NCI-H146 (cell line): ENCODE results near the gene TNFSF15.

Experiments
- DNase-seq: peaks from one replicate; lab custom pipeline; 2025; lab: John Stamatoyannopoulos, UW

TNFSF15 gene

DNA sequence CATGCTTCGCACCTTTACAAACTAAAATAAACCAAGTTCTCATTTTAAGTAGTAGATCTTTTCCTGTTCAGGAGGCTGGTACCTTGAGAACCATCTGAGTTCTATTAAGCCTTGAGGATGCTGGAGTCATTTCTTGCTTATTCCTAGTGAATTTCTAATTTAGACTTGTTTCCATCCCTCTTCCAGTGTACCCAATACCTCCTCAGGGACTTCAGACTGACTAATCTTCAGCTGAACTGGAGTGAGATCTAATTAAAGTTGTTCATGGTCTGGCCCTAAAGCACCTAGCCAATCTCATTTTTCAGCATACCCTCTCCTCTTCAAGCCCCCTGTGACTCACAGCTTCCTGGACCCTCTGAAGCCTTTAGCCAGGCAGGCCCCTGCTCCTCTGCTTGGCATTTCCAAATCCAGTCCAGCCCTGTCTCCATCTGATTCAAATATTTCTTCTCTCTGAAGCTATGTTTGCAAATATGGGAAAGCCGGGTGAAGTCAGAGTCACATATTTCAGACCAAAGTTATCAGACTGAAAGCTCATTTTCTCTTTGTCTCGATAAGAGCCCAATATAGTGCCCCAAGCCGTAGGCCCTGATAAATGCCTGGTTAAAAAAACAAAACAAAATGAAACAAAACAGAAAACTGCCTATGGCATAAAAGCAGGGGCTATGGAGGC lies 19.4 kb upstream of the TNFSF15 start:
- DNase-seq, result no peak

- DNase-seq, result no peak
Observed at GRCh38 chr9:114824110-114824509, 18.3 kb upstream of the TNFSF15 start.

DNA sequence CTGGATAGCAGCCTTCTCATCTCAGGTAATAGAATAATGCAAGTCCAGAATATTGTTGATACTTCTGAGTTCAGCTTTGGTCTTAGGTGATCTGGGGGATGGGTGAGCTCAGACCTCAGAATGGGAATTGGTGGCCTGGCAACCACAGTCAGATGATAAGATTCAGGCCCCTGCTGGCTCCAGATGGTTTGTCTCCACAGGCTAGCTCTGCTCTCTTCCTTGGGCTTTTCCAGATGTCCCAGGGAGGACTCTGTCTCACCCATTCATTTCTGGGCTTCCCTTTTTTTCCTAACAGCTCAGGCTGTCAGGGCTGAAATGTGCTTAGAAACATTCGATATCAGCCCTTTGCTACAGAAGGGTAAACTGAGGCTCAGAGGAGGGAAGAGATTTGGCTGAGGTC lies 17.6 kb upstream of the TNFSF15 start:
- no peak for DNase-seq

DNA sequence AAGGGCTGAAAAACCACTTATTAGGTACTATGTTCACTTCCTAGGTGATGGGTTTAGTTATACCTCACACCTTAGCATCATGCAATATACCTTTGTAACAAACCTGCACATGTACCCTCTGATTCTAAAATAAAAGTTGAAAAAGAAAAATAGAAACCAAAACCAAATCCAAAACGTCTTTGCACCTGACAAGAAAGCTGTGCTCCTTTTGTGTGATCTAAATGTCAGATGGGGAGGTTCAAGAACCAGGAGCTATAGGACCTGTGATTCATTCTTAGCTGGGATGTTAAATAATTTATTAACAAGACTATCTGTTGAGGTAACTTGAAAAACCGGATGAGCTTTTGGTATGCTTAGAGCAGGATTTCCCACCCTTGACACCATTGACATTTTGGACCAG lies 16.9 kb upstream of the TNFSF15 start:
- DNase-seq, result no peak

DNA sequence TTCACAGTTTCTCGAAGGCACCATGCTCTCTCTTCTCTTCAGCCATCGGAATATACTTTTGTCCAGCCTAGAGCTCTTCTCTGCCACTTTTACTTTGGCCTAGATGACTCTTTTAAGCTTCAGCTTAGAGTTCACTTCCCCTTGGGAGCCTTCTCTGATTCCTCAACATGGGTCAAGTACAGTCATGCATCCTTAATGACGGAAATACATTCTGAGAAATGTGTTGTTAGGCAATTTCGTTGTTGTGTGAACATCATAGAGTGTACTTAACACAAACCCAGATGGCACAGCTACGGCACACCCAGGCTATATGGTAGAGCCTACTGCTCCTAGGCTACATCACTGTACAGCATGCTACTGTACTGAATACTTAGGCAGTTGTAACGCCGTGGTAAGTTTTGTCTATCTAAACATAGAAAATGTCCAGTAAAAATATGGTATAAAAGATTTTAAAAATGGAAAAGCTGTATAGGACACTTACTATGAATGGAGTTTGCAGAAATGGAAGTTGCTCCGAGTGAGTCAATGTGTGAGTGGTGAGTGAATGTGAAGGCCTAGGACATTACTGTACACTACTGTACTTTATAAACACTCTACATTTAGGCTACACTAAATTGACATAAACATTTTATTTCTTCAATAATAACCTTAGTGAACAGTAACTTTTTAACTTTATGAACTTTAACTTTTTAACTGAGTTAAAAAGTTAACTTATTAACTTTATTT lies 15.1 kb upstream of the TNFSF15 start:
- no peak for DNase-seq

- no peak for DNase-seq
Observed at GRCh38 chr9:114818178-114818577, 12.3 kb upstream of the TNFSF15 start.

GRCh38 chr9:114813717-114814418 lies 8.0 kb upstream of the TNFSF15 start:
- no peak for DNase-seq

DNA sequence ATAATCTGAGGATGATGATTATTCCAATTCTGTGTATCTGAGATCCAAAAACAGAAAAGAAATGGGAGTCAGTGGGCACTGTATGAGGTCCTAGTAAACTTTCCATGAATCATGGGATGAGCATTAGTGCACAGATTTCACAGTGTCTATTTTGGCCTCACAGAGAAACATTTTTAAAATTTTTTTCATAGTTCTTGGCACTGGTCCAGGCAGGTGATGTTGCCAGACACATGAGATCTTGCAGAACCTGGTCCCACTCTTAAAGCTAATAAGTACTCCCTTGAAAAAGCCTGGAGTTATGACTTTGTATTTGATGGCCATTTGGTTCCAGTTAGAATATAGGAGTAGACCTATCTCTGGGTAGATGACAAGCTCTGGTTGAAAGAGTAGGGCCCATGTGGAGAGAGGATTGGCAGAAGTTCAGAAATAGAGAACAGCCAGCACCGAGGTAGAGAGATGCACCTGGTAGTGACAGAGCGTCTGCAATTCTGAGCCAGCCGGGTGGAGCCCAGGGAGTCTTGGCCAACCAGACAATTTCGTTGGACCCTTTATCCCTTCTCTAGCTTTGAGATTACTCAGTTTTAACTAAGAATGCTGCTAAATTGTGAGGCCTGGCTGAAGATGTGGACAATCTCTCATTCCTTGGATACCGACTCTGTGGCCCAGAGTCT lies 6.3 kb upstream of the TNFSF15 start:
- no peak for DNase-seq

DNA sequence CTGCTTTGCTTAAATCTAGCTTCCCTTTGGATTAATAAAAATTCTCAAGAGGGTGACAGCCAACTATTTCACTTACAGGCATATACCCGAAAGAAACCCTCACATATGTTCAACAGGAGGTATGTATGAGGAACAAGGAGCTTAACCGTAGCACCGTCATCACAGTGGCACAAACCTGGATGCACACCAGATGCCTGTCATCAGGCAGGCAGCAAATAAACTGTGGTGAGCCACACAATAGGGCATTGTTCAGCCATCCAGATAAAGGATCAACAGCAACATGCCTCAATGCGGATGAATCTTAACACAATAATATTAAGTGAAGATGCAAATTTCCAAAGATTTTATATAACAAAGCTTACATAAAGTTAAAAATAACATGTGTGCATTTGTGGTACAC lies 5.5 kb upstream of the TNFSF15 start:
- no peak for DNase-seq

DNA sequence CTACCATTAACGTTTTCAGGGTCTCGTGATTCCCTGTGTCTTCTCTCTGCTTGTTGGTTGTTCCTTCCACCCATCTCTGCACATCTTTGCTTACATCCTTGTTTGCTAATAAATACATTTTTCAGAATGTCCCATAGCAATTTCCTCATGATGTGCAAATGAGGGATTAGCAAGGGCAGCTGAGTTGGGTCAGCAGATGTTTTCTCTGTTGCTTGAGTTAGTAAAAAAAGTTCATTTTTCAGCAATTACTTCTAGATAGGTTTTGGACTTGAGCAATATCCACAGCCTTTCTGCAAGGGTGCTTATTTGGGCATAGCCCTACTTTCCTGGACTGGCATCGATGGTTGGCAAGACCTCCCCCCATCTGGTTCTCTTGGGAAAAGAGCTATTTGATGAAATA lies 4.8 kb upstream of the TNFSF15 start:
- no peak for DNase-seq

- DNase-seq, result no peak
Observed at GRCh38 chr9:114806526-114806900, 674 bp upstream of the TNFSF15 start.

GRCh38 chr9:114804505-114804904 lies 1.3 kb downstream of the TNFSF15 start:
- DNase-seq, result no peak

DNA sequence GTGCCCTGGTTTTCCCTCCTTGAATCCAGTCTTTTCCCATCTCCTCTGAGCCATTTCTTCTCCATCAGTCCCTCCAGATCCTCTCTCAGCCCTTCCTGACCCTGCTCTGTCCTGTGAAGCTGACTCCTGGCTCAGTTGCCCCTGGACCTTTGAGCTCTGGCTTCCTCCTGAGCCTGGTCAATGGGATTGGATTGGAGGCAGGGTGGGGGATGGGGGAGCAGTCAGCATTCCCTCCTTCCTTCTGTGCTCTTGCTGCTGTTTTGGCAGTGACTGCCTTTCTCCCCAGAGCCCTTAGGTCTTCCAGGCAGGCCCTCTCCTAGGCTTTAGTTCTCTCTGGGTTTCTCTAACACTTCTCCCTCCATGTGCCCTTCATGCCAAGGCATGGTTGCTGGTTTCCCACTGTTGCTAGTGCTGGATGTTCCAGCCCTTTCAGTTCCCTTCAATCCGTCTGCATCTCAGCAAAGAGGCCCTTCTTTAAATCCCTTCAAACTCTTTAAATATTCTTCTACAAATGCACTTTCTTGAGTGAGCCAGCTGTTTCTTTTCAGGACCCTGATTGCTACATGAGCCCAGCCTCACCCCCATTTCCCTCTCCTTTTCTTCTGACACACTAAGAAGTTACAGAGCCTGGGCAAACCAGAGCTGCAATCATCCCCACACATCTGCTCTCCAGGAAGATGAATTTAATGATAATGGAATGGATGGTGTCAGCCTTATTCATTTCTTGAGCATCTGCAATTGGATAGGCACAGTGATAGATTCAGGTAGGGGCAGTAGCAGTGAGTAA lies 2.2 kb downstream of the TNFSF15 start:
- no peak for DNase-seq

- DNase-seq, result no peak
Observed at GRCh38 chr9:114799925-114800324, 5.9 kb downstream of the TNFSF15 start.

GRCh38 chr9:114799441-114799840 lies 6.4 kb downstream of the TNFSF15 start:
- no peak for DNase-seq

GRCh38 chr9:114798780-114799427 lies 6.9 kb downstream of the TNFSF15 start:
- no peak for DNase-seq

GRCh38 chr9:114798101-114798500 lies 7.7 kb downstream of the TNFSF15 start:
- DNase-seq, result no peak

DNA sequence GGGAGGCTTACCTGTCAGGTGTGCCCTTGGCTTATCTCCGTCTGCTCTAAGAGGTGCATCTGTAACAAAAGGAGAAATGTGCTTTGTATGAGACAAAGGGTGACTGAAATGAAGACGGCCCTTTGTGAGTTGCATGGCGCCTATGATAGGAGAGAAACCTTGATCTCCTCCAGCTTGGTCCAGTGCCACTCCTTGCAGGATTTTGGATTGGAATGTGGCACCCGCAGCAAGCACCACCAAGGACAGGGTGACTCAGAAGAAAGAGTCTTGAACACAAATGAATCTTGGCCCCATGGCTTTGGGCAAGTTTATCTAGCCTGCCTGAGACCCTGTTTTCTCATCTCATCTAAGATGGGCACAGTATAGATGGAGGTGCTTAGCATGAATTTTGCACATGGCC lies 13.4 kb downstream of the TNFSF15 start:
- no peak for DNase-seq

GRCh38 chr9:114791736-114792135 lies 14.1 kb downstream of the TNFSF15 start:
- DNase-seq, result no peak

GRCh38 chr9:114791312-114791711 lies 14.5 kb downstream of the TNFSF15 start:
- DNase-seq, result no peak

GRCh38 chr9:114790521-114790920 lies 15.3 kb downstream of the TNFSF15 start:
- no peak for DNase-seq
